ENCODE data around the gene LGALS1. TPM values are rescaled to one million over a fixed set of nuclear protein-coding genes. Genes with fewer than 3 reads are reported as not detected.

Gene LGALS1
- total RNA-seq, 2 experiments from 2014 or later = 85.1 to 93.7 TPM

DNA sequence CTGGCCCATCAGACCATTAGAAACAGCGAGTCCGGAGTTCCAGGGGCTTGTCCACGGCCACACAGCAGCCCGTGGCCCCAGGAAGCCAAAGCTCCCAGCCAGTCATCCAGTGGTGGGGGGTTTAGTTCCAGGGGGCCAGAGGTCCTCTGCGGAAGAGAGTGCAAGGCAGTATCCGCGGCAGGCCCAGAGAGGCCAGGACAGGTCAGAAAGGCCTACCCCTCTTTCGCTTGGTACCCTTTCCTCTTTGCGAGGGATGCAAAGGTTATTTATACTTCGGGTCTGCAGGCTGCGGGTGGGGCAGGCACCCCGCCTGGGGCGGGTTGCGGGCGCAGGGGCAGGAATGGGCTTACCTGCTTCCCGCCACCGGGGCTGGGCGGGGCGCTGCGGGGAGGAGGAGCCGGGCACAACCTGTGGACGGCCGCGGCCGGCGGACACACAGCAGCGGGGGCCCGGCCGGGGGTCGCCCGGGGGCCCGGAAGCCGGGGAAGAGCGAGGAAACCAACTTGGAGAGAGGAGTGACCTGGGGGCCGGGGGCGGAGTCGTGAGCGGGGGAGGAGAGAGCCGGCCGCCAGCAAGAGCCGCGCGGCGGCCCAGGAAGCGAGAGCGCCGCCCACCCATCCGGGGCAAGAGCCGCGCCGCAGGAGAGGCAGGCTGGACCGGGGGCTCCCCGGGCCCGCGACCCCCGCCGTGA is 36.2 kb upstream of the LGALS1 start, which contains the start of gene SH3BP1:
Gene SH3BP1, plus strand, starts transcription at position 600 of the 691 bp plus-strand sequence. CDS start 119 bp downstream, outside the sequence.
- Histone ChIP-seq H3K27ac (ENCODE audit: low read depth in 1 of 2, low read length in 2 of 2) (peak within 1 kb of the TSS; percentile 73 to 77), H3K4me3 (ENCODE audit: low read length) (peak within 1 kb of the TSS; percentile 97), H3K27me3 (ENCODE audit: control insufficient read depth in 1 of 2, insufficient read depth in 2 of 2, low read length in 2 of 2) (no peaks in the 10 kb centered on the region), H3K36me3 (ENCODE audit: insufficient read depth, low read length) (peaks cover 30% of the 10 kb centered on the region), H3K9me3 (ENCODE audit: control insufficient read depth in 1 of 2, insufficient read depth in 1 of 2, low read length in 2 of 2) (no peaks in the 10 kb centered on the region), H3K4me1 (ENCODE audit: insufficient read depth, low read length) (peaks cover 89% of the 10 kb centered on the region)
- TF ChIP-seq, protein P1, sequence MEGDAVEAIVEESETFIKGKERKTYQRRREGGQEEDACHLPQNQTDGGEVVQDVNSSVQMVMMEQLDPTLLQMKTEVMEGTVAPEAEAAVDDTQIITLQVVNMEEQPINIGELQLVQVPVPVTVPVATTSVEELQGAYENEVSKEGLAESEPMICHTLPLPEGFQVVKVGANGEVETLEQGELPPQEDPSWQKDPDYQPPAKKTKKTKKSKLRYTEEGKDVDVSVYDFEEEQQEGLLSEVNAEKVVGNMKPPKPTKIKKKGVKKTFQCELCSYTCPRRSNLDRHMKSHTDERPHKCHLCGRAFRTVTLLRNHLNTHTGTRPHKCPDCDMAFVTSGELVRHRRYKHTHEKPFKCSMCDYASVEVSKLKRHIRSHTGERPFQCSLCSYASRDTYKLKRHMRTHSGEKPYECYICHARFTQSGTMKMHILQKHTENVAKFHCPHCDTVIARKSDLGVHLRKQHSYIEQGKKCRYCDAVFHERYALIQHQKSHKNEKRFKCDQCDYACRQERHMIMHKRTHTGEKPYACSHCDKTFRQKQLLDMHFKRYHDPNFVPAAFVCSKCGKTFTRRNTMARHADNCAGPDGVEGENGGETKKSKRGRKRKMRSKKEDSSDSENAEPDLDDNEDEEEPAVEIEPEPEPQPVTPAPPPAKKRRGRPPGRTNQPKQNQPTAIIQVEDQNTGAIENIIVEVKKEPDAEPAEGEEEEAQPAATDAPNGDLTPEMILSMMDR (IDR thresholded peaks at IDR 0.05) = no peak
- H3K4me1 Mint-ChIP-seq (ENCODE audit: low read depth) = peaks cover 75% of the 10 kb centered on the region
- no peaks in the 10 kb centered on the region for H3K9me3 Mint-ChIP-seq
- ChIA-PET POLR2A (interaction anchor here (2.0 to 9.5 kb wide), 5 partner anchors 12 to 38 kb away, joined by 8 to 107 read pairs (median 71); partner anchors contain the start of genes GGA1 and PDXP), CTCF (interaction anchor here (7.4 kb wide), 1 partner anchor 41 kb away, joined by 171 read pairs; the partner anchor contains the start of genes LGALS1 and NOL12)
- H3K36me3 Mint-ChIP-seq (ENCODE audit: low read depth) = peaks cover 42% of the 10 kb centered on the region
- H3K27me3 Mint-ChIP-seq = no peaks in the 10 kb centered on the region
- H3K4me3 Mint-ChIP-seq = peak within 1 kb of the TSS; percentile 100
- H3K27ac Mint-ChIP-seq = peak within 1 kb of the TSS; percentile 94
- ATAC-seq (ENCODE audit: poor library complexity) (peak; percentile 33), DNase-seq (peak in 11 of 14 experiments; percentile 37 to 72 (median 53))
- intact Hi-C loops (cut with DNase I, micrococcal nuclease) = no loop called here

DNA sequence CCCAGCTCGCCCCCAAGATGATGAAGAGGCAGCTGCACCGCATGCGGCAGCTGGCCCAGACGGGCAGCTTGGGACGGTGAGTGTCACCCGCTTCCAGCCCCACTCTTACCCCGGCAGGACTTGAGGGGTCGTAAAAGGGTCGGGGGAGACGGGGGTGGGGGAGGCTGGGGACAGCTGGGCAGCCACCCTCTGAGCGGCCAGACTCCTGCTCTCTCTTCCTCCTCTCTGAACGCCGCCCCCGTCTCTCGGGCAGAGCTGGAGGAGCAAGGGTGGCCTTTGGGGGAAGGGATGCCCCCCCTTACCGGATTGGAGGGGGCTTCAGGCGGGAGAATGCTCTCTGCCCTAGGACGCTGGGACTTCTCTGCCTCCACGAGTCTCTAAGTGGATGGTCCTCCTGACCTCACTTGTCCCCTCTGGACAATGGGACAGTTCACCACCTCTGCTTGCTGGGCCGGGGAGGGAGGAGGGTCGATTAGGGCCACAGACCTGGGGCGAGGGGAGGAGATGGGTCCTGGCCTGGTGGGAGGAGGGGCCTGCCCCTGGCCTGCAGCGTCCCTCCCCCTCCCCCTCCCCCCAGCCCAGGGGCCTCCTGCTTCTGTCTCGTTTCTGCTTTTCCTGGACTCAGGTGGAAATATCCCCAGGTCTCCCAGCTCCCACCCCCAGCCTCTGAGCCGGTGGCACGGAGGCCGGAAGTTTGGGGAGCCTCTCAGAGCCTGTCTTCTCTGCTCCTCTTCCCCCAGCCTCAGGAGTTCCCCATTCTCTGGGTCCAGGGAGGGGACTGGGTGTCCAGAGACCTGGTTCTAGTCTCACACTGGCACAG is 35.5 kb upstream of the LGALS1 start:
- ChIA-PET POLR2A (interaction anchor here (1.1 to 9.5 kb wide), 7 partner anchors 8 to 41 kb away, joined by 3 to 107 read pairs (median 15); partner anchors contain the start of genes GGA1 and PDXP), CTCF (interaction anchor here (7.4 kb wide), 1 partner anchor 41 kb away, joined by 171 read pairs; the partner anchor contains the start of genes LGALS1 and NOL12)
- peak overlapping the region; percentile 100 for H3K4me3 Mint-ChIP-seq
- peak; percentile 20 for ATAC-seq (ENCODE audit: poor library complexity)
- Histone ChIP-seq H3K36me3 (ENCODE audit: insufficient read depth, low read length) (peaks cover 38% of the 10 kb centered on the region), H3K9me3 (ENCODE audit: control insufficient read depth in 1 of 2, insufficient read depth in 1 of 2, low read length in 2 of 2) (no peaks in the 10 kb centered on the region), H3K4me3 (ENCODE audit: low read length) (peak overlapping the region; percentile 97), H3K4me1 (ENCODE audit: insufficient read depth, low read length) (peaks cover 87% of the 10 kb centered on the region), H3K27ac (ENCODE audit: low read depth in 1 of 2, low read length in 2 of 2) (peak overlapping the region; percentile 65 to 77), H3K27me3 (ENCODE audit: control insufficient read depth in 1 of 2, insufficient read depth in 2 of 2, low read length in 2 of 2) (no peaks in the 10 kb centered on the region)
- H3K27ac Mint-ChIP-seq = peak overlapping the region; percentile 90
- DNase-seq = peak in 3 of 14 experiments; percentile 39 to 66 (median 64)
- peaks cover 45% of the 10 kb centered on the region for H3K36me3 Mint-ChIP-seq (ENCODE audit: low read depth)
- H3K27me3 Mint-ChIP-seq = no peaks in the 10 kb centered on the region
- no peaks in the 10 kb centered on the region for H3K9me3 Mint-ChIP-seq
- intact Hi-C loops (cut with DNase I, micrococcal nuclease) = loop anchor here in 1 of 2 experiments (2.0 kb wide), 1 partner anchor 19 kb away; the partner anchor contains the start of gene PDXP
- TF ChIP-seq, protein P1 (IDR thresholded peaks at IDR 0.05) = no peak
- peaks cover 67% of the 10 kb centered on the region for H3K4me1 Mint-ChIP-seq (ENCODE audit: low read depth)

Data from CD4-positive, alpha-beta T cell (primary cell).